OCI-LY3 (cell line): Measurements from ENCODE around the gene RAMP1.

Experiments
- H2AFZ ChIP-seq: fragments of 200-600, 300-600 bp; shearing (Covaris generic); 2 replicates; pipeline ENCODE4 v1.6.0; 2014; ENCODE audit warnings: antibody characterized with exemption, low read depth, low read length
- H3K27ac ChIP-seq: fragments of 200-600, 300-600 bp; sonication (generic); 2 replicates; pipeline ENCODE4 v1.5.1; 2014; ENCODE audit warnings: mild to moderate bottlenecking, low read length, moderate library complexity, mixed read lengths
- H3K27me3 ChIP-seq: fragments of 200-600, 300-600 bp; sonication (generic); 2 replicates; pipeline ENCODE4 v1.6.1; 2014; ENCODE audit warnings: low read depth, low read length, mixed read lengths
- H3K36me3 ChIP-seq: fragments of 200-600, 300-600 bp; sonication (generic); replicated peaks from 2 replicates; pipeline ENCODE3; 2014; ENCODE audit warnings: low read depth, low read length, mixed read lengths
- H3K4me1 ChIP-seq: fragments of 300-600, 200-600 bp; sonication (generic); 2 replicates; pipeline ENCODE4 v1.6.1; 2014; ENCODE audit warnings: low read length, mixed read lengths
- H3K4me2 ChIP-seq: fragments of 200-600, 300-600 bp; sonication (generic); 2 replicates; pipeline ENCODE4 v1.6.1; 2014; ENCODE audit warnings: low read length, mixed read lengths
- H3K4me3 ChIP-seq: fragments of 300-600, 200-600 bp; sonication (generic); 2 replicates; pipeline ENCODE4 v1.5.1; 2014; ENCODE audit warnings: antibody characterized with exemption, mild to moderate bottlenecking, low read length, moderate library complexity
- H3K79me2 ChIP-seq: fragments of 300-600, 200-600 bp; shearing (Covaris generic); 2 replicates; pipeline ENCODE4 v1.6.1; 2014; ENCODE audit warnings: mild to moderate bottlenecking, low read length, mixed read lengths
- H3K9ac ChIP-seq: fragments of 300-600, 200-600 bp; shearing (Covaris generic); 2 replicates; pipeline ENCODE4 v1.6.0; 2014; ENCODE audit warnings: mild to moderate bottlenecking, low read length, moderate library complexity
- H3K9me3 ChIP-seq: fragments of 200-600, 300-600 bp; shearing (Covaris generic); 2 replicates; pipeline ENCODE4 v1.6.1; 2014; ENCODE audit warnings: low read length, mixed read lengths; ENCODE audit not compliant: insufficient read depth
- H4K20me1 ChIP-seq: fragments of 200-600, 300-600 bp; sonication (generic); 2 replicates; pipeline ENCODE4 v1.6.1; 2016; ENCODE audit warnings: low read length, mixed read lengths; ENCODE audit not compliant: insufficient read depth
- EZH2phosphoT487 ChIP-seq: fragments of 200-600 bp; shearing (Covaris generic); IDR thresholded peaks from 2 replicates; pipeline ENCODE4 v1.6.1; 2018; ENCODE audit warnings: antibody characterized with exemption, mixed run types, low read depth
- TF ChIP-seq, protein P1 (sequence below): fragments of 200-600, 300-600 bp; sonication (generic); IDR thresholded peaks from 2 replicates; pipeline ENCODE4 v1.5.1; 2014; ENCODE audit warnings: antibody characterized with exemption, low read length, low read depth

RAMP1 gene

DNA sequence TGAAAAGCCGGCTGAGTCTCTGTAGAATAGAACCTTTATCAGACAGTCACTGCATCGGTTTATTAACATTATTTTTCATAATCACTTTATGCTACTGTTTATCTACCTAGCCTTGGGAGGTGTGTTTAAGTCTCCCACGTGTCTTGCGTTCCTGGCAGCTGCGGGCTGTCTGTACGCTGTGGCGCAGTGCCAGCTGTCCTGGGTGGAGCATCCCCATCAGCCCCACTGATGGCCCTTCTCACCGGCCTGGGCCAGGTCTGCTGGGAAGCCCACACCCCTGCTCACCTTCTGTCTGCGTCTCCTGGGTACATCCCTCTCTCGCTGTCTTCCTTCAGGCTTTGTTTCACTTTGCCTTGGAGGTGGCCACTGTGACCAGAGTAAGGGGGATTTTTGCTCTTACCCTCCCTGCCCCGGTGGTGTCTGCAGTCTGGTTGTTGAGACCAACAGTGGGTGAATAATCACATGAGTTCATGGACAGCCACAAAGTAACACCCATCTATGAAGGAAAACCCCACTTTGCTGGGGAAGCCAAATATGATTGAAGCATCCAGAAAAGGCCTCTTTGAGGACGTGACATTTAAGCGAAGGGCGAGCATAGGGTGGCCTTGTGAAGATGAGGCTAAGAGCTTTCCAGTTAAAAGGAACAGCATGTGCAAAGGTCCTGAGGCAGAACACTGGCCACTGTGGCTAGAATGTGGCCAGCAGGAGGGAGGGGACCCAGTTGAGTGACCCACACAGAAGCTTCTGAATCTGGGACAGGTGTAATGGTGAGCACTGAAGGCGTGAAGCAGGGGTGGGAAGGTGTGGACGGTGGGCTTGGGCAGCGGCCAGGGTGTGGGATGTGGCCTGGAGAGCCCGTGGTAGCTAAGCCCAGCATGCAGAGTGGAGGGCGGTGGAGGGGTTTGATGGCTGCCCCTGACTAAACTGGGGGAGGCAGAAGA is 41.7 kb downstream of the RAMP1 start:
- no peak overlapping the region for H3K4me3 ChIP-seq
- H3K27me3 ChIP-seq = no peaks in the 10 kb centered on the region
- no peak overlapping the region for H3K4me2 ChIP-seq
- no peak overlapping the region for H2AFZ ChIP-seq
- peaks cover 31% of the 10 kb centered on the region for H3K4me1 ChIP-seq
- no peak overlapping the region for H3K9ac ChIP-seq
- H3K36me3 ChIP-seq = no peaks in the 10 kb centered on the region
- H3K9me3 ChIP-seq = no peaks in the 10 kb centered on the region
- TF ChIP-seq EZH2phosphoT487 = no peak
- TF ChIP-seq, protein P1, sequence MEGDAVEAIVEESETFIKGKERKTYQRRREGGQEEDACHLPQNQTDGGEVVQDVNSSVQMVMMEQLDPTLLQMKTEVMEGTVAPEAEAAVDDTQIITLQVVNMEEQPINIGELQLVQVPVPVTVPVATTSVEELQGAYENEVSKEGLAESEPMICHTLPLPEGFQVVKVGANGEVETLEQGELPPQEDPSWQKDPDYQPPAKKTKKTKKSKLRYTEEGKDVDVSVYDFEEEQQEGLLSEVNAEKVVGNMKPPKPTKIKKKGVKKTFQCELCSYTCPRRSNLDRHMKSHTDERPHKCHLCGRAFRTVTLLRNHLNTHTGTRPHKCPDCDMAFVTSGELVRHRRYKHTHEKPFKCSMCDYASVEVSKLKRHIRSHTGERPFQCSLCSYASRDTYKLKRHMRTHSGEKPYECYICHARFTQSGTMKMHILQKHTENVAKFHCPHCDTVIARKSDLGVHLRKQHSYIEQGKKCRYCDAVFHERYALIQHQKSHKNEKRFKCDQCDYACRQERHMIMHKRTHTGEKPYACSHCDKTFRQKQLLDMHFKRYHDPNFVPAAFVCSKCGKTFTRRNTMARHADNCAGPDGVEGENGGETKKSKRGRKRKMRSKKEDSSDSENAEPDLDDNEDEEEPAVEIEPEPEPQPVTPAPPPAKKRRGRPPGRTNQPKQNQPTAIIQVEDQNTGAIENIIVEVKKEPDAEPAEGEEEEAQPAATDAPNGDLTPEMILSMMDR = no peak
- H4K20me1 ChIP-seq = no peaks in the 10 kb centered on the region
- H3K27ac ChIP-seq = no peak overlapping the region
- no peaks in the 10 kb centered on the region for H3K79me2 ChIP-seq

GRCh38 chr2:237901932-237902850 is 42.8 kb downstream of the RAMP1 start:
- Histone ChIP-seq H3K9me3 (no peaks in the 10 kb centered on the region), H2AFZ (no peak overlapping the region), H3K36me3 (no peaks in the 10 kb centered on the region), H3K4me3 (no peak overlapping the region), H3K27me3 (no peaks in the 10 kb centered on the region), H3K79me2 (no peaks in the 10 kb centered on the region), H4K20me1 (no peaks in the 10 kb centered on the region), H3K9ac (no peak overlapping the region), H3K4me2 (no peak overlapping the region), H3K4me1 (peaks cover 33% of the 10 kb centered on the region), H3K27ac (no peak overlapping the region)
- TF ChIP-seq, protein P1 = 0 out of 2 replicates have a peak, but pooled peaks have one; percentile 8
- no peak for TF ChIP-seq EZH2phosphoT487

DNA sequence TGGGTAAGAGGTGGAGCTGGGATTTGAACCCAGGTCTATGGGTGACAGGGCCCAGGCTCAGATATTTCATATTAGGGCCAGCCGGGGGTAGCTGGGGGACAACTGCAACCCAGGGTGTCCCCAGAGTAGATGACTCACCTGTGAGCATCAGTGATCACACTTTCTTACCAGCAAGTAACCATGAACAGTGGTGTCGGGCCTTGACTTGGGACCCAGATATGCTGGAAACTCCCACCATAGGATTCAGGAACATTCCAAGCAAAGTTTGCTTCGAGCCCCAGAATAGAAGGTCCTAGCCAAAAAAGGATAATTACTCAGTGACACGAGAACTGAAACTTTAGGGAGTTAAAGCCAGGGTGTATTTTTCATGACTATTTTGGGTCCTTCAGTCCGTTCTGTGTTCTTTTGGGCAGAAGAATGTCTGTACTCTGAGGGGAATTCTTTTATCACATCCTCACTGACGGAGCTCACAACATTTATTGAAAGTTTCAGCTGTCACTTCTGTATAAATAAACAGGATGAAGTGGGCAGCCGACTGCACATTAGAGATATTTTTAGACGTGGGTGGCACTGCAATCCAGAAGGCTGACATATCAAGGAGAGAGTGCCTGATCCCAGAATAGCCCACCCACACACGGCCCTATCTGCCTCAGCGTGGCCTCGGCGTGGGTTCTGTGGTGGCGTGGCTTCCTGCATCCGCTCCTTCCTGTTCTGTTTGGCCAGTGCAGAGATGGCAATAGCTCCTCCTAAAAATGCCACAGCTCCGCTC is 45.6 kb downstream of the RAMP1 start:
- no peaks in the 10 kb centered on the region for H3K36me3 ChIP-seq
- H3K4me1 ChIP-seq = peaks cover 16% of the 10 kb centered on the region
- H3K4me3 ChIP-seq = no peak overlapping the region
- TF ChIP-seq, protein P1 = no peak
- no peak for TF ChIP-seq EZH2phosphoT487
- H3K9ac ChIP-seq = no peak overlapping the region
- no peaks in the 10 kb centered on the region for H3K9me3 ChIP-seq
- H3K4me2 ChIP-seq = peak overlapping the region; percentile 46
- H2AFZ ChIP-seq = 0 out of 2 replicates have a peak overlapping the region, but pooled peaks have one; percentile 39
- no peaks in the 10 kb centered on the region for H3K79me2 ChIP-seq
- H3K27me3 ChIP-seq = no peaks in the 10 kb centered on the region
- H3K27ac ChIP-seq = no peak overlapping the region; the same call in 1 of the 2 replicates
- H4K20me1 ChIP-seq = no peaks in the 10 kb centered on the region
